Hepatocyte (in vitro differentiated cells): ENCODE measurements around the gene ZNF385C. TPM values are rescaled to one million over a fixed set of nuclear protein-coding genes. Genes with fewer than 3 reads are reported as not detected.
A peak's percentile ranks its signal among the peaks of the same experiment; 100 is the strongest.

Source experiments
- DNase-seq: peaks from one replicate; pipeline ENCODE4 v3.0.0-alpha.2; 2016; ENCODE audit warnings: low spot score
- H2AFZ ChIP-seq: fragments of 200-600 bp; sonication (generic); 2 replicates; pipeline ENCODE4 v1.6.0; 2016; ENCODE audit warnings: antibody characterized with exemption, mild to moderate bottlenecking
- H3K27ac ChIP-seq: fragments of 200-600 bp; sonication (generic); 2 replicates; pipeline ENCODE4 v1.5.1; 2016; ENCODE audit warnings: mild to moderate bottlenecking
- H3K27me3 ChIP-seq: fragments of 200-600 bp; sonication (generic); 2 replicates; pipeline ENCODE4 v1.6.1; 2016
- H3K36me3 ChIP-seq: fragments of 200-600 bp; sonication (generic); replicated peaks from 2 replicates; pipeline ENCODE4 v1.5.1; 2016; ENCODE audit warnings: low read depth; ENCODE audit not compliant: insufficient read depth
- H3K4me1 ChIP-seq: fragments of 200-600 bp; sonication (generic); 2 replicates; pipeline ENCODE4 v1.5.1; 2016; ENCODE audit warnings: mild to moderate bottlenecking, moderate library complexity; ENCODE audit not compliant: insufficient read depth
- H3K4me2 ChIP-seq: fragments of 200-600 bp; sonication (generic); 2 replicates; pipeline ENCODE4 v1.6.0; 2016
- H3K4me3 ChIP-seq: fragments of 200-600 bp; sonication (generic); 2 replicates; pipeline ENCODE4 v1.5.1; 2016; ENCODE audit warnings: mild to moderate bottlenecking
- H3K79me2 ChIP-seq: fragments of 200-600 bp; sonication (generic); 2 replicates; pipeline ENCODE4 v1.6.0; 2017; ENCODE audit warnings: mild to moderate bottlenecking
- H3K9me2 ChIP-seq: fragments of 200-600 bp; sonication (generic); replicated peaks from 2 replicates; pipeline ENCODE4 v1.6.0; 2017; ENCODE audit warnings: mild to moderate bottlenecking; ENCODE audit not compliant: insufficient read depth
- H3K9me3 ChIP-seq: fragments of 200-600 bp; sonication (generic); 2 replicates; pipeline ENCODE4 v1.5.1; 2016; ENCODE audit warnings: low read depth, mild to moderate bottlenecking
- H4K20me1 ChIP-seq: fragments of 200-600 bp; sonication (generic); 2 replicates; pipeline ENCODE4 v1.6.0; 2016; ENCODE audit warnings: mild to moderate bottlenecking; ENCODE audit not compliant: insufficient read depth, poor library complexity, severe bottlenecking
- EZH2 ChIP-seq: fragments of 200-600 bp; sonication (generic); IDR thresholded peaks from 2 replicates; pipeline ENCODE4 v1.6.1; 2016; ENCODE audit warnings: antibody characterized with exemption, mild to moderate bottlenecking, borderline replicate concordance
- EZH2phosphoT487 ChIP-seq: fragments of 200-600 bp; sonication (generic); IDR thresholded peaks from one replicate; pipeline ENCODE4 v1.6.1; 2018; ENCODE audit warnings: antibody characterized with exemption, mild to moderate bottlenecking, low read depth, moderate library complexity; ENCODE audit not compliant: unreplicated experiment, severe bottlenecking
- WGBS: methylation state at CpG from one replicate; pipeline ENCODE4 v1.1.6; 2016; ENCODE audit warnings: low lambda C conversion rate; ENCODE audit errors: missing lambda C conversion rate; 5-methylcytosine and 5-hydroxymethylcytosine counted together
- polyA plus RNA-seq: library from polyadenylated mRNA; unstranded; fragments of >200 nt; fragmentation: Nextera tagmentation; extraction: Ambion mirVana; gene quantifications from 2 replicates; pipeline ENCODE4 v1.2.1, GENCODE V29; 2016
- total RNA-seq: library from RNA; depleted of rRNA; stranded (reverse); fragments of >200 nt; gene quantifications from 2 replicates; pipeline ENCODE4 v1.2.3, GENCODE V29; 2014
- TF ChIP-seq, protein P1 (sequence below): fragments of 200-600 bp; sonication (generic); IDR thresholded peaks from 2 replicates; pipeline ENCODE4 v1.5.1; 2016; ENCODE audit warnings: antibody characterized with exemption, mild to moderate bottlenecking; ENCODE audit not compliant: poor library complexity

Gene ZNF385C
- total and polyA plus RNA-seq, 2 experiments from 2014 or later, result 0.45 to 0.63 TPM

DNA sequence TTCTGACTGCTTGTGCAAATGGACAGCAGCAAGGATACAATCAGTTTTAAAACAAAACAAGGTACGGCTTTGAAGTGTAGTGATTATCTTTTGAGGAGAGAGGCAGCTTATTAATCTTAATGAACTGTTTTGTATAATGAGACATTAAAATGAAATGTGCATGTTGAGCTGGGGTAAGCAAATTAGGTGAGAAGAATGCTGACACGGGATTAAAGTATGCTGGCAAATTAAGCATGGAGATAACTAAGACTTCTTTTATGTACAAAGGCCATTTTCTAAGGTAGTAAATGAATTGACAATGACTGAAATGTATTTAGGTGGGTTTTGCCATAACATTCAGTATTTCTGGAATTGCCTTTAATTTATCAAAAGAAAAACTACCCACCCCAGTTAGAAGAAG, 99.8 kb downstream of the ZNF385C start:
- no peak overlapping the region for H3K4me2 ChIP-seq
- 50% methylated on average over 2 of the region's 2 CpGs for WGBS
- no peaks in the 10 kb centered on the region for H3K9me3 ChIP-seq
- peaks cover 60% of the 10 kb centered on the region for H3K79me2 ChIP-seq
- H4K20me1 ChIP-seq, result peaks cover 14% of the 10 kb centered on the region
- H2AFZ ChIP-seq, result no peak overlapping the region
- no peak overlapping the region for H3K4me3 ChIP-seq
- no peak for DNase-seq
- no peak overlapping the region for H3K27ac ChIP-seq
- H3K27me3 ChIP-seq, result no peaks in the 10 kb centered on the region
- no peaks in the 10 kb centered on the region for H3K9me2 ChIP-seq
- H3K36me3 ChIP-seq, result no peaks in the 10 kb centered on the region
- TF ChIP-seq, protein P1, sequence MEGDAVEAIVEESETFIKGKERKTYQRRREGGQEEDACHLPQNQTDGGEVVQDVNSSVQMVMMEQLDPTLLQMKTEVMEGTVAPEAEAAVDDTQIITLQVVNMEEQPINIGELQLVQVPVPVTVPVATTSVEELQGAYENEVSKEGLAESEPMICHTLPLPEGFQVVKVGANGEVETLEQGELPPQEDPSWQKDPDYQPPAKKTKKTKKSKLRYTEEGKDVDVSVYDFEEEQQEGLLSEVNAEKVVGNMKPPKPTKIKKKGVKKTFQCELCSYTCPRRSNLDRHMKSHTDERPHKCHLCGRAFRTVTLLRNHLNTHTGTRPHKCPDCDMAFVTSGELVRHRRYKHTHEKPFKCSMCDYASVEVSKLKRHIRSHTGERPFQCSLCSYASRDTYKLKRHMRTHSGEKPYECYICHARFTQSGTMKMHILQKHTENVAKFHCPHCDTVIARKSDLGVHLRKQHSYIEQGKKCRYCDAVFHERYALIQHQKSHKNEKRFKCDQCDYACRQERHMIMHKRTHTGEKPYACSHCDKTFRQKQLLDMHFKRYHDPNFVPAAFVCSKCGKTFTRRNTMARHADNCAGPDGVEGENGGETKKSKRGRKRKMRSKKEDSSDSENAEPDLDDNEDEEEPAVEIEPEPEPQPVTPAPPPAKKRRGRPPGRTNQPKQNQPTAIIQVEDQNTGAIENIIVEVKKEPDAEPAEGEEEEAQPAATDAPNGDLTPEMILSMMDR, result no peak
- H3K4me1 ChIP-seq, result peaks cover 14% of the 10 kb centered on the region

- Histone ChIP-seq H3K4me3 (no peak overlapping the region), H2AFZ (no peak overlapping the region), H3K4me1 (no peaks in the 10 kb centered on the region), H3K9me3 (no peaks in the 10 kb centered on the region), H3K9me2 (no peaks in the 10 kb centered on the region), H3K4me2 (no peak overlapping the region), H3K79me2 (peaks cover 44% of the 10 kb centered on the region), H4K20me1 (peaks cover 4% of the 10 kb centered on the region), H3K36me3 (peaks cover 5% of the 10 kb centered on the region), H3K27ac (no peak overlapping the region), H3K27me3 (no peaks in the 10 kb centered on the region)
- TF ChIP-seq EZH2phosphoT487, result no peak
- WGBS, result 91% methylated on average over 2 of the region's 2 CpGs
- DNase-seq, result no peak
Observed at GRCh38 chr17:41996855-41997164, 101.5 kb downstream of the ZNF385C start.

- no peaks in the 10 kb centered on the region for H4K20me1 ChIP-seq
- H3K4me3 ChIP-seq, result no peak overlapping the region
- H3K27me3 ChIP-seq, result no peaks in the 10 kb centered on the region
- no peak for DNase-seq
- H3K9me3 ChIP-seq, result no peaks in the 10 kb centered on the region
- H3K9me2 ChIP-seq, result no peaks in the 10 kb centered on the region
- no peak overlapping the region for H3K27ac ChIP-seq
- 93% methylated on average over 3 of the region's 3 CpGs for WGBS
- H2AFZ ChIP-seq, result no peak overlapping the region
- peaks cover 9% of the 10 kb centered on the region for H3K36me3 ChIP-seq
- H3K79me2 ChIP-seq, result peaks cover 14% of the 10 kb centered on the region
- TF ChIP-seq, protein P1, result no peak
- TF ChIP-seq EZH2phosphoT487, result no peak
- no peak for TF ChIP-seq EZH2
- H3K4me2 ChIP-seq, result no peak overlapping the region
- peaks cover 17% of the 10 kb centered on the region for H3K4me1 ChIP-seq
Observed at GRCh38 chr17:41992576-41992975, 105.7 kb downstream of the ZNF385C start.

- 76% methylated on average over 5 of the region's 5 CpGs for WGBS
- no peaks in the 10 kb centered on the region for H3K9me3 ChIP-seq
- TF ChIP-seq EZH2phosphoT487 (no peak), EZH2 (no peak)
- TF ChIP-seq, protein P1, result no peak
- no peak overlapping the region for H2AFZ ChIP-seq
- H3K4me3 ChIP-seq, result no peak overlapping the region
- H3K4me2 ChIP-seq, result peak overlapping the region; percentile 18
- H3K36me3 ChIP-seq, result peaks cover 9% of the 10 kb centered on the region
- peak overlapping the region; percentile 58 for H3K27ac ChIP-seq
- peaks cover 9% of the 10 kb centered on the region for H3K79me2 ChIP-seq
- DNase-seq, result peak; percentile 30
- no peaks in the 10 kb centered on the region for H3K27me3 ChIP-seq
- peaks cover 17% of the 10 kb centered on the region for H3K4me1 ChIP-seq
- H4K20me1 ChIP-seq, result no peaks in the 10 kb centered on the region
- no peaks in the 10 kb centered on the region for H3K9me2 ChIP-seq
Observed at GRCh38 chr17:41989702-41990419, 108.4 kb downstream of the ZNF385C start.
